ENCODE measurements around the gene ACAP3. TPM values are rescaled to one million over a fixed set of nuclear protein-coding genes. Genes with fewer than 3 reads are reported as not detected.

The ACAP3 gene
- total RNA-seq, 1 experiment from 2014 or later: 35.9 TPM

DNA sequence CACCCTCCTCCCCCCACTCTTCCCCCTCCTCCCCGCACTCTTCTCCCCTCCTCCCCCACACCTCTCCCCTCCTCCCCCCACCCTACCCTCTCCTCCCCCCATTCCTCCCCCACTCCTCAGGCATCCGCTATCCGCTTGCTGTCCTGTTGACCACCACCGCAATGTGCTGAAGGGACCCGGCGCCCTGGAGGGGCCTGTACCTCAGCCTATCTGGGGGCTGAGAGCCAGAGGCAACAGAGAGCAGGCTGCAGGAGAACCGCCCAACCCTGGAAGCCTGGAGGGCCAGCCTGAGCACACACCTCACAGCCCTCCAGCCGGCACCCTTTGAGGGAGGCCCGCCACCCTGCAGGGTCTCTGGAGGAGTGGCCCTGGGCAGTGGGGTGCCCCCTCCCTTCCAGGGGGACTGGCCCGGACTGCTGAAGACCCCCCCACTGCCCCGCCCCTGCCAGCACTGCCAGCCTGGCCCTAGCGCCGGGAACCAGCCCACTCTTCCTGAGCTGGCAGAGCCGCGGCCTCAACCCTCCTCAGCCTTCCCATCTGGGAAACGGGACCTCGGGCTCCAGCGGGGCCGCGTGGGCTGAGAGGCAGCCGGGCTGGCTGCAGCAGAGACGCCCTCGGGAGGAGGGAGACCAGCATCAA, 62.4 kb downstream of the ACAP3 start:
- in situ Hi-C loops (cut with HindIII; ENCODE audit: low pct_unique_long_range_greater_than_20kb, low sequenced_read_pairs): no loop called here
- DNase-seq (ENCODE audit: low read depth): no peak

- DNase-seq (ENCODE audit: low read depth): no peak
- in situ Hi-C loops (cut with HindIII; ENCODE audit: low pct_unique_long_range_greater_than_20kb, low sequenced_read_pairs): no loop called here
Measured at GRCh38 chr1:1244192-1244811, 63.4 kb downstream of the ACAP3 start.

GRCh38 chr1:1243807-1244191, 63.9 kb downstream of the ACAP3 start:
- in situ Hi-C loops (cut with HindIII; ENCODE audit: low pct_unique_long_range_greater_than_20kb, low sequenced_read_pairs): no loop called here
- DNase-seq (ENCODE audit: low read depth): no peak

GRCh38 chr1:1243266-1243660, 64.5 kb downstream of the ACAP3 start:
- DNase-seq (ENCODE audit: low read depth): no peak
- in situ Hi-C loops (cut with HindIII; ENCODE audit: low pct_unique_long_range_greater_than_20kb, low sequenced_read_pairs): no loop called here

DNA sequence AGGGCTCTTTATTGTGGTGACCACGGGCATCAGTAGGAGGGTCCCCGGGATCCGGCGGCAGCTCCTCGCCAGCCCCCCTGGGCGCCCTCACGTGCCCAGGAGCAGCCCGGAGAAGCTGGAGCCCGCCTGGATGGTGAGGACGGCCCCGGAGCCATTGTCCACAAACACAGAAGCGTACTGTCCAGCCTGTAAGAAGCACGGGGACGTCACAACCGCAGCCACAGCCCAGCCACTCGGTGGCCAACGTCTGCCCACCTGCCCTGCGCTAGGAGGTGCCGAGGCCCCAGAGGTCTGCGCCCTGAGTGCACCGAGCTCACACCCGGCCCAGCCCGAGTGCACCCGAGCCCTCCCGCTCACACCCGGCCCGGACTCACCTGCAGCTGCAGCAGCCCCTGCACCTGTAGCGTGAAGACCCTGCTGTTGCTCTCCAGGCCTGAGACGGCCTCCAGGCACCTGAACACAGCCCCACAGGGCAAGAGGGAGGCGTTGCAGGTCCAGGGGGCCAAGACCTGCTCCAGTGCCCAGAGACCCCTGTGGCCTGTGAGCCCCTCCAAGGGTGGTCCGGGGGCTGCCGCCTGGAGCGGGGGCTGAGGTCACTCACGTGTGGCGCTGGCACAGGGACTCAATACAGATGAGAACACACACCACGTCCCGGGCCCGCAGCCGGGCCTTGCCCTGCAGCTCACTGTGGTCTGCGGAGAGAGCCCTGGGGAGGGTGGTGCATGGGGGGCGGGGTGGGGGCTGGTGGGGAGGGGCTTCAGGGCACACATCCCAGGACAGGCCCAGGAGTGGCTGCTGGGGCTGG, 65.1 kb downstream of the ACAP3 start:
- in situ Hi-C loops (cut with HindIII; ENCODE audit: low pct_unique_long_range_greater_than_20kb, low sequenced_read_pairs): no loop called here
- no peak for DNase-seq (ENCODE audit: low read depth)

Other genes with a start within 250 kb of the ACAP3 start
- not detected in 2 replicates for gene RNF223, start 233.6 kb downstream of the ACAP3 start, total RNA-seq (2014; rRNA removed; shearing (Covaris generic); ENCODE audit: low replicate concordance)
- gene C1orf159, start 191.8 kb downstream of the ACAP3 start, total RNA-seq (2014; rRNA removed; shearing (Covaris generic); ENCODE audit: low replicate concordance): 19.1 and 26.6 TPM in 2 replicates
- not detected in 2 replicates for gene TTLL10, start 134.1 kb downstream of the ACAP3 start, total RNA-seq (2014; rRNA removed; shearing (Covaris generic); ENCODE audit: low replicate concordance)
- gene TNFRSF18, start 101.3 kb downstream of the ACAP3 start, total RNA-seq (2014; rRNA removed; shearing (Covaris generic); ENCODE audit: low replicate concordance): not detected in 2 replicates
- not detected in 2 replicates for gene TNFRSF4, start 93.8 kb downstream of the ACAP3 start, total RNA-seq (2014; rRNA removed; shearing (Covaris generic); ENCODE audit: low replicate concordance)
- 111 and 124 TPM in 2 replicates for gene SDF4, start 75.9 kb downstream of the ACAP3 start, total RNA-seq (2014; rRNA removed; shearing (Covaris generic); ENCODE audit: low replicate concordance)
- gene B3GALT6, start 75.7 kb downstream of the ACAP3 start, total RNA-seq (2014; rRNA removed; shearing (Covaris generic); ENCODE audit: low replicate concordance): 23.5 and 26.7 TPM in 2 replicates
- gene C1QTNF12, start 61.2 kb downstream of the ACAP3 start, total RNA-seq (2014; rRNA removed; shearing (Covaris generic); ENCODE audit: low replicate concordance): not detected in 2 replicates
- gene UBE2J2, start 34.1 kb downstream of the ACAP3 start, total RNA-seq (2014; rRNA removed; shearing (Covaris generic); ENCODE audit: low replicate concordance): 73.0 and 121 TPM in 2 replicates
- 1.8 and 2.8 TPM in 2 replicates for gene SCNN1D, start 27.5 kb downstream of the ACAP3 start, total RNA-seq (2014; rRNA removed; shearing (Covaris generic); ENCODE audit: low replicate concordance)
- 50.3 and 57.5 TPM in 2 replicates for gene PUSL1, start 667 bp upstream of the ACAP3 start, total RNA-seq (2014; rRNA removed; shearing (Covaris generic); ENCODE audit: low replicate concordance)
- 57.6 and 90.2 TPM in 2 replicates for gene INTS11, start 16.7 kb upstream of the ACAP3 start, total RNA-seq (2014; rRNA removed; shearing (Covaris generic); ENCODE audit: low replicate concordance)
- 25.8 and 28.5 TPM in 2 replicates for gene CPTP, start 16.9 kb upstream of the ACAP3 start, total RNA-seq (2014; rRNA removed; shearing (Covaris generic); ENCODE audit: low replicate concordance)
- gene TAS1R3, start 23.4 kb upstream of the ACAP3 start, total RNA-seq (2014; rRNA removed; shearing (Covaris generic); ENCODE audit: low replicate concordance): not detected in 2 replicates
- gene DVL1, start 41.5 kb upstream of the ACAP3 start, total RNA-seq (2014; rRNA removed; shearing (Covaris generic); ENCODE audit: low replicate concordance): 84.9 and 103 TPM in 2 replicates
- not detected in 2 replicates for gene MXRA8, start 50.6 kb upstream of the ACAP3 start, total RNA-seq (2014; rRNA removed; shearing (Covaris generic); ENCODE audit: low replicate concordance)
- 130 and 178 TPM in 2 replicates for gene AURKAIP1, start 67.3 kb upstream of the ACAP3 start, total RNA-seq (2014; rRNA removed; shearing (Covaris generic); ENCODE audit: low replicate concordance)
- 34.3 and 34.9 TPM in 2 replicates for gene CCNL2, start 91.4 kb upstream of the ACAP3 start, total RNA-seq (2014; rRNA removed; shearing (Covaris generic); ENCODE audit: low replicate concordance)
- 32.2 and 79.3 TPM in 2 replicates for gene MRPL20, start 99.4 kb upstream of the ACAP3 start, total RNA-seq (2014; rRNA removed; shearing (Covaris generic); ENCODE audit: low replicate concordance)
- not detected in 2 replicates for gene ANKRD65, start 113.3 kb upstream of the ACAP3 start, total RNA-seq (2014; rRNA removed; shearing (Covaris generic); ENCODE audit: low replicate concordance)
- 37.5 and 47.0 TPM in 2 replicates for gene VWA1, start 127.8 kb upstream of the ACAP3 start, total RNA-seq (2014; rRNA removed; shearing (Covaris generic); ENCODE audit: low replicate concordance)
- gene ATAD3C, start 141.8 kb upstream of the ACAP3 start, total RNA-seq (2014; rRNA removed; shearing (Covaris generic); ENCODE audit: low replicate concordance): not detected in 2 replicates
- 22.3 and 40.7 TPM in 2 replicates for gene ATAD3B, start 163.8 kb upstream of the ACAP3 start, total RNA-seq (2014; rRNA removed; shearing (Covaris generic); ENCODE audit: low replicate concordance)
- gene ATAD3A, start 204.2 kb upstream of the ACAP3 start, total RNA-seq (2014; rRNA removed; shearing (Covaris generic); ENCODE audit: low replicate concordance): 78.9 and 82.4 TPM in 2 replicates
- not detected in 2 replicates for gene TMEM240, start 232.7 kb upstream of the ACAP3 start, total RNA-seq (2014; rRNA removed; shearing (Covaris generic); ENCODE audit: low replicate concordance)

Measured in Caki2 (cell line).